Aorta (tissue), 5 donors: Measurements from ENCODE around the gene SCNN1B. TPM values are rescaled to one million over a fixed set of nuclear protein-coding genes. Genes with fewer than 3 reads are reported as not detected.
A peak's percentile ranks its signal among the peaks of the same experiment; 100 is the strongest.

Experiments used
- ATAC-seq: fragments of 200-7000 bp; cut with Tn5 transposase; one replicate; pipeline ENCODE4 v1.9.1; 2022; ENCODE audit warnings: moderate library complexity; ENCODE audit not compliant: low FRiP score
- DNase-seq, 2 donors: peaks; one replicate each; pipeline ENCODE4 v3.0.0-alpha.2; 2020
- H3K27ac ChIP-seq, 2 donors: one replicate each; pipeline ENCODE4 v1.5.1; 2013; ENCODE audit warnings: low read length in 2 of 2, mild to moderate bottlenecking in 2 of 2, moderate library complexity in 2 of 2, control low read depth in 1 of 2, inconsistent platforms in 1 of 2, low read depth in 1 of 2
- H3K27me3 ChIP-seq, 2 donors: one replicate each; pipeline ENCODE4 v1.6.1; 2013; ENCODE audit warnings: control low read depth in 1 of 2, low read length in 1 of 2, mild to moderate bottlenecking in 1 of 2, moderate library complexity in 1 of 2; ENCODE audit not compliant: insufficient read depth in 2 of 2, control insufficient read depth in 1 of 2
- H3K36me3 ChIP-seq, 2 donors: one replicate each; pipeline ENCODE4 v1.6.1; 2013; ENCODE audit warnings: control low read depth in 1 of 2, low read length in 1 of 2, mild to moderate bottlenecking in 1 of 2; ENCODE audit not compliant: insufficient read depth in 2 of 2, control insufficient read depth in 1 of 2
- H3K4me1 ChIP-seq, 2 donors: one replicate each; pipeline ENCODE4 v1.6.1; 2013; ENCODE audit warnings: low read length in 2 of 2, control low read depth in 1 of 2, mild to moderate bottlenecking in 1 of 2, moderate library complexity in 1 of 2; ENCODE audit not compliant: insufficient read depth in 2 of 2, control insufficient read depth in 1 of 2
- H3K4me3 ChIP-seq, 2 donors: one replicate each; pipeline ENCODE4 v1.5.1; 2013; ENCODE audit warnings: low read length in 2 of 2, control low read depth in 1 of 2, mild to moderate bottlenecking in 1 of 2
- H3K9me3 ChIP-seq: one replicate; pipeline ENCODE4 v1.6.1; 2013; ENCODE audit warnings: mild to moderate bottlenecking, low read length; ENCODE audit not compliant: control insufficient read depth
- WGBS, 2 donors: extraction: QIAGEN DNeasy Blood & Tissue Kit; methylation state at CpG; one replicate each; pipeline ENCODE4 v1.1.7; 2013; 5-methylcytosine and 5-hydroxymethylcytosine counted together
- intact Hi-C, 2 donors: fragments of 100-400 bp; cut with DNase I; formaldehyde crosslinking; loops; one replicate each; pipeline versions ENCODE4 v1.14.2 to v1.15.0; 2022
- polyA plus RNA-seq, 2 donors: library from polyadenylated mRNA; stranded (reverse); fragments of 200-250 nt; gene quantifications; one replicate each; pipeline ENCODE4 v1.2.3, GENCODE V29; 2013
- total RNA-seq, 2 donors: library from RNA; stranded (reverse); fragmentation: NEBNext Ultra II Directional; extraction: Animal tissue kit (Norgen Biotek cat#: 25700); gene quantifications; one replicate each; pipeline ENCODE4 v1.2.1, GENCODE V29; 2021
- donor health status: healthy with polysubstance abuse.
- donor health status: Bipolar disorder and iron deficiency.
- donor health status: DM: no; HTN: no; CAD: no.
- donor health status: DM: no; HTN: no; CAD: no.
- donor health status: DM: yes; HTN: yes; CAD: no.

SCNN1B gene
- total and polyA plus RNA-seq, 4 donors: 0.59 to 1.6 (median 1.2) TPM

GRCh38 chr16:23321206-23321875 is 19.2 kb downstream of the SCNN1B start:
- intact Hi-C loops: no loop called here
- Histone ChIP-seq H3K27me3 (no peaks in the 10 kb centered on the region), H3K9me3 (no peaks in the 10 kb centered on the region), H3K4me1 (no peaks in the 10 kb centered on the region), H3K36me3 (no peaks in the 10 kb centered on the region), H3K27ac (no peak overlapping the region), H3K4me3 (no peak overlapping the region)
- ATAC-seq (no peak), DNase-seq (no peak)
- 90 to 95% methylated on average over 14 of the region's 14 CpGs for WGBS, 2 donors

GRCh38 chr16:23323224-23324030 is 21.3 kb downstream of the SCNN1B start:
- ATAC-seq: no peak
- Histone ChIP-seq H3K27me3 (no peaks in the 10 kb centered on the region), H3K27ac (no peak overlapping the region), H3K9me3 (no peaks in the 10 kb centered on the region), H3K4me3 (no peak overlapping the region), H3K36me3 (no peaks in the 10 kb centered on the region), H3K4me1 (no peaks in the 10 kb centered on the region)
- DNase-seq: no peak
- intact Hi-C loops: no loop called here
- 86 to 89% methylated on average over 1 of the region's 1 CpG for WGBS, 2 donors

- peak; percentile 41 for ATAC-seq
- H3K4me1 ChIP-seq: no peaks in the 10 kb centered on the region
- no peak overlapping the region for H3K27ac ChIP-seq
- peak in 1 of 2 donors; percentile 71 for DNase-seq
- intact Hi-C loops: no loop called here
- no peaks in the 10 kb centered on the region for H3K36me3 ChIP-seq
- H3K27me3 ChIP-seq: no peaks in the 10 kb centered on the region
- no peak overlapping the region for H3K4me3 ChIP-seq
- no peaks in the 10 kb centered on the region for H3K9me3 ChIP-seq
- 21 to 23% methylated on average over 1 of the region's 1 CpG for WGBS, 2 donors
Measured at GRCh38 chr16:23324727-23325126, 22.6 kb downstream of the SCNN1B start.

- intact Hi-C loops: no loop called here
- H3K9me3 ChIP-seq: no peaks in the 10 kb centered on the region
- no peak overlapping the region for H3K27ac ChIP-seq
- DNase-seq (peak in 1 of 2 donors; percentile 46), ATAC-seq (no peak)
- no peaks in the 10 kb centered on the region for H3K4me1 ChIP-seq
- WGBS, 2 donors: 76 to 82% methylated on average over 4 of the region's 4 CpGs
- no peaks in the 10 kb centered on the region for H3K36me3 ChIP-seq
- H3K27me3 ChIP-seq: no peaks in the 10 kb centered on the region
- H3K4me3 ChIP-seq: no peak overlapping the region
Measured at GRCh38 chr16:23327836-23328235, 25.7 kb downstream of the SCNN1B start.

- H3K27me3 ChIP-seq: no peaks in the 10 kb centered on the region
- WGBS, 2 donors: 68 to 71% methylated on average over 8 of the region's 8 CpGs
- no peaks in the 10 kb centered on the region for H3K36me3 ChIP-seq
- H3K9me3 ChIP-seq: no peaks in the 10 kb centered on the region
- ATAC-seq (no peak), DNase-seq (peak in 1 of 2 donors; percentile 54)
- intact Hi-C loops: no loop called here
- H3K4me3 ChIP-seq: no peak overlapping the region
- no peaks in the 10 kb centered on the region for H3K4me1 ChIP-seq
- H3K27ac ChIP-seq: no peak overlapping the region
Measured at GRCh38 chr16:23330161-23330560, 28.1 kb downstream of the SCNN1B start.

GRCh38 chr16:23330583-23331249 is 28.6 kb downstream of the SCNN1B start:
- Histone ChIP-seq H3K36me3 (no peaks in the 10 kb centered on the region), H3K9me3 (no peaks in the 10 kb centered on the region), H3K4me1 (no peaks in the 10 kb centered on the region), H3K27me3 (no peaks in the 10 kb centered on the region), H3K4me3 (no peak overlapping the region), H3K27ac (no peak overlapping the region)
- intact Hi-C loops: no loop called here
- DNase-seq (peak in 1 of 2 donors; percentile 32), ATAC-seq (no peak)
- WGBS, 2 donors: 69 to 72% methylated on average over 11 of the region's 11 CpGs

- Histone ChIP-seq H3K36me3 (no peaks in the 10 kb centered on the region), H3K27me3 (no peaks in the 10 kb centered on the region), H3K27ac (no peak overlapping the region), H3K4me1 (no peaks in the 10 kb centered on the region), H3K9me3 (peaks cover under 1% of the 10 kb centered on the region), H3K4me3 (no peak overlapping the region)
- no peak for ATAC-seq
- intact Hi-C loops: no loop called here
- 49 to 57% methylated on average over 4 of the region's 4 CpGs for WGBS, 2 donors
- peak in 1 of 2 donors; percentile 32 for DNase-seq
Measured at GRCh38 chr16:23333034-23333579, 31.0 kb downstream of the SCNN1B start.

GRCh38 chr16:23333831-23334456 is 31.8 kb downstream of the SCNN1B start:
- H3K4me3 ChIP-seq: no peak overlapping the region
- H3K4me1 ChIP-seq: no peaks in the 10 kb centered on the region
- no peak for ATAC-seq
- H3K9me3 ChIP-seq: peaks cover 3% of the 10 kb centered on the region
- H3K27ac ChIP-seq: no peak overlapping the region
- 60 to 69% methylated on average over 11 of the region's 11 CpGs for WGBS, 2 donors
- DNase-seq: peak in 1 of 2 donors; percentile 40
- no peaks in the 10 kb centered on the region for H3K36me3 ChIP-seq
- H3K27me3 ChIP-seq: no peaks in the 10 kb centered on the region
- intact Hi-C loops: no loop called here
